ENCODE data around the gene ACSL4.

- TF ChIP-seq POLR2A (IDR thresholded peaks at IDR 0.05) (no peak), CTCF (IDR thresholded peaks at IDR 0.05) (no peak), POLR2AphosphoS5 (IDR thresholded peaks at IDR 0.05) (no peak), EP300 (IDR thresholded peaks at IDR 0.05) (no peak)
Measured at GRCh38 chrX:109770780-109771179, 37.7 kb upstream of the ACSL4 start.
